Muscle layer of duodenum (tissue), 2 donors: Measurements from ENCODE around the gene DHX15.

ENCODE experiments used
- H3K27ac ChIP-seq: one replicate; pipeline ENCODE4 v1.7.0; 2013; ENCODE audit warnings: mild to moderate bottlenecking, low read length
- H3K27me3 ChIP-seq: one replicate; pipeline ENCODE4 v1.7.0; 2013; ENCODE audit warnings: low read depth, mild to moderate bottlenecking, control low read depth, low read length
- H3K36me3 ChIP-seq, 2 donors: one replicate each; pipeline ENCODE4 v1.7.0; 2013; ENCODE audit warnings: low read length in 2 of 2, control low read depth in 1 of 2, mild to moderate bottlenecking in 1 of 2; ENCODE audit not compliant: insufficient read depth in 2 of 2, control insufficient read depth in 1 of 2
- H3K4me1 ChIP-seq, 2 donors: one replicate each; pipeline ENCODE4 v1.7.0; 2013; ENCODE audit warnings: low read length in 2 of 2, mild to moderate bottlenecking in 2 of 2, control low read depth in 1 of 2, moderate library complexity in 1 of 2; ENCODE audit not compliant: insufficient read depth in 2 of 2, control insufficient read depth in 1 of 2
- H3K4me3 ChIP-seq, 2 donors: one replicate each; pipeline ENCODE4 v1.7.0; 2013; ENCODE audit warnings: low read length in 2 of 2, low read depth in 1 of 2, mild to moderate bottlenecking in 1 of 2
- H3K9me3 ChIP-seq, 2 donors: one replicate each; pipeline ENCODE4 v1.7.0; 2013; ENCODE audit warnings: low read length in 2 of 2, control low read depth in 1 of 2, mild to moderate bottlenecking in 1 of 2; ENCODE audit not compliant: control insufficient read depth in 1 of 2
- donor health status: healthy.

Gene DHX15

GRCh38 chr4:24584211-24584850 lies at the start of gene DHX15:
DHX15 (minus strand) TSS chr4:24584554; CDS start chr4:24584393, 161 bp downstream.
- no peaks in the 10 kb centered on the region for H3K27me3 ChIP-seq
- peaks cover 0 to 6% of the 10 kb centered on the region in 2 donors for H3K36me3 ChIP-seq
- no peaks in the 10 kb centered on the region for H3K9me3 ChIP-seq
- peaks cover 0 to 29% of the 10 kb centered on the region in 2 donors for H3K4me1 ChIP-seq
- peak within 1 kb of the TSS; percentile 85 to 88 for H3K4me3 ChIP-seq
- H3K27ac ChIP-seq = peak within 1 kb of the TSS; percentile 96

DNA sequence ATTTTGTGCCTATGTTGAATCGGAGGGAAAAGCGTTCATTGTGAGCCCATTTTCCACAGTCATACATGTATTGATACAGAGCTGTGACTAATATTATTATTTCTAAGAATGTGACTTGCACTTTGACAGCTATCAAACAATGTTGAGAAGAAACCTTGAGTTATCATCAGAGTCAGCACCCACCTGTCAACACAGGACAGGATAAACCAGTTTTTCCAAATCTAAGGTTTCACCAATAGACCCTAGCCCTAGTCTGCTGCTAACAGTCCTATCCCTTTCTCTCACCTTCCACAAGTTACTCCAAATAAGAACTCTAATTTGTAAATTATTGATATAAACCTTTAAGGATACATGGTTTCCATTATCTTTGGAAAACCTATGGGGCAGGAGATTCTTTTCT lies 47.7 kb upstream of the DHX15 start:
- H3K36me3 ChIP-seq = no peaks in the 10 kb centered on the region
- H3K9me3 ChIP-seq = no peaks in the 10 kb centered on the region
- no peaks in the 10 kb centered on the region for H3K27me3 ChIP-seq
- no peak overlapping the region for H3K27ac ChIP-seq
- no peaks in the 10 kb centered on the region for H3K4me1 ChIP-seq
- no peak overlapping the region for H3K4me3 ChIP-seq

- Histone ChIP-seq H3K9me3 (no peaks in the 10 kb centered on the region), H3K27ac (no peak overlapping the region), H3K4me1 (no peaks in the 10 kb centered on the region), H3K27me3 (no peaks in the 10 kb centered on the region), H3K4me3 (no peak overlapping the region), H3K36me3 (no peaks in the 10 kb centered on the region)
Measured at GRCh38 chr4:24630937-24631336, 46.6 kb upstream of the DHX15 start.

- Histone ChIP-seq H3K4me3 (no peak overlapping the region), H3K4me1 (no peaks in the 10 kb centered on the region), H3K27ac (no peak overlapping the region), H3K9me3 (peaks cover 0 to 6% of the 10 kb centered on the region in 2 donors), H3K36me3 (no peaks in the 10 kb centered on the region), H3K27me3 (no peaks in the 10 kb centered on the region)
Measured at GRCh38 chr4:24625091-24625490, 40.7 kb upstream of the DHX15 start.

GRCh38 chr4:24624381-24624780 lies 40.0 kb upstream of the DHX15 start:
- Histone ChIP-seq H3K27ac (no peak overlapping the region), H3K4me3 (no peak overlapping the region), H3K9me3 (peaks cover 0 to 6% of the 10 kb centered on the region in 2 donors), H3K27me3 (no peaks in the 10 kb centered on the region), H3K36me3 (no peaks in the 10 kb centered on the region), H3K4me1 (no peaks in the 10 kb centered on the region)

- peaks cover 0 to 6% of the 10 kb centered on the region in 2 donors for H3K9me3 ChIP-seq
- no peaks in the 10 kb centered on the region for H3K27me3 ChIP-seq
- H3K36me3 ChIP-seq = no peaks in the 10 kb centered on the region
- no peak overlapping the region for H3K27ac ChIP-seq
- no peak overlapping the region for H3K4me3 ChIP-seq
- H3K4me1 ChIP-seq = no peaks in the 10 kb centered on the region
Measured at GRCh38 chr4:24622146-24622834, 37.9 kb upstream of the DHX15 start.

DNA sequence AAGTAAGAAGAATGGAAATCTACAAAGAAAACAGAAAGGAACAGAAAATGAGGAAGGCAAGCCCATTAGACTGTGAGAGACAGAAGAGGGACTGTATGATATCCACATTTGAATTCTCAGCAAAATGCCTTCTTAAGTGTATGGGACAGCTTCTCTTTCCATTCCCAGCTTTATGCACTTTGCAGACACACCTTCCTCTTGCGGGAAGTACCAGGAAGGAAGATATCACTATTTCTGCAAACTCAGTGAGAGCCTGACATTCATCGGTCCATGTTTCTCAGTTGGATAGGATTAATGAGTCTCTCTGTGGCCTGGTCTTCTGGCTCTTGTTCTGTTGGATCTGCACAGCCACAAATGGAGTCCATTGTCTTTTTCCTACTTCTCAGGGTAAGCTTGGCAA lies 31.6 kb upstream of the DHX15 start:
- no peak overlapping the region for H3K4me3 ChIP-seq
- H3K4me1 ChIP-seq = no peaks in the 10 kb centered on the region
- no peaks in the 10 kb centered on the region for H3K36me3 ChIP-seq
- H3K27me3 ChIP-seq = no peaks in the 10 kb centered on the region
- peaks cover 0 to 2% of the 10 kb centered on the region in 2 donors for H3K9me3 ChIP-seq
- H3K27ac ChIP-seq = no peak overlapping the region

DNA sequence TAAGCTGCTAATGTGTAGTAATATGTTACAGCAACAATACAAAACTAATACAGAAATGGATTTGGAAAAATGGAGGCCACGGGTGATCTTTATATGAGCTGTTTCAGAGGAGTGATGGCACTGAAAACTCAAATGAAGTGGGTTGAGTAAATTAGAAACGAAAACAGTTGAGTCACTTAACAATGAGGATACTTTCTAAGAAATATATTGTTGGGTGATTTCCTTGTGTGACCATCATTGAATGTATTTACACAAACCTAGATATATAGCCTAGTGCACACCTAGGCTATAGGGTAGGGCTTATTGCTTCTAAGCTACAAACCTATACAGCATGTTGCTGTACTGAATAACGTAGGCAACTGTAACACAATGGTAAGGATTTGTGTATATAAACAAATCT lies 30.5 kb upstream of the DHX15 start:
- Histone ChIP-seq H3K27me3 (no peaks in the 10 kb centered on the region), H3K36me3 (no peaks in the 10 kb centered on the region), H3K4me3 (no peak overlapping the region), H3K27ac (no peak overlapping the region), H3K9me3 (no peaks in the 10 kb centered on the region), H3K4me1 (no peaks in the 10 kb centered on the region)

- no peak overlapping the region for H3K27ac ChIP-seq
- no peaks in the 10 kb centered on the region for H3K27me3 ChIP-seq
- no peak overlapping the region for H3K4me3 ChIP-seq
- H3K4me1 ChIP-seq = no peaks in the 10 kb centered on the region
- H3K36me3 ChIP-seq = no peaks in the 10 kb centered on the region
- H3K9me3 ChIP-seq = no peaks in the 10 kb centered on the region
Measured at GRCh38 chr4:24613502-24613901, 29.1 kb upstream of the DHX15 start.

DNA sequence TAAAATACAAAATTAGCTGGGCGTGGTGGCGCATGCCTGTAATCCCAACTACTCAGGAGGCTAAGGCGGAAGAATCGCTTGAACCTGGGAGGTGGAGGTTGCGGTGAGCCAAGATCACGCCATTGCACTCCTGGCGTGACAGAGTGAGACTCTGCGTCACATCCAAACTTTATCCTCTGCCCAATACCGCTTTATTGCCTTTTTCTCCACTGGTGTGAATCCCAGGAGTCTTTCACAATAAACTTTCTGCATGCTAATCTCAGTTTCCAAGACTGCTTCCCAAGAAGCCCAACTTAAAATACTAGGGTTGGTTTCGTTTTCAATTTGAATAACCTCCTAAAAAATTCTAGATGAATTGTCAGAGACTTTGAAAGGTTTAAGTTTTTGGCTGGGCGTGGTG lies 27.2 kb upstream of the DHX15 start:
- Histone ChIP-seq H3K27ac (no peak overlapping the region), H3K4me1 (no peaks in the 10 kb centered on the region)

DNA sequence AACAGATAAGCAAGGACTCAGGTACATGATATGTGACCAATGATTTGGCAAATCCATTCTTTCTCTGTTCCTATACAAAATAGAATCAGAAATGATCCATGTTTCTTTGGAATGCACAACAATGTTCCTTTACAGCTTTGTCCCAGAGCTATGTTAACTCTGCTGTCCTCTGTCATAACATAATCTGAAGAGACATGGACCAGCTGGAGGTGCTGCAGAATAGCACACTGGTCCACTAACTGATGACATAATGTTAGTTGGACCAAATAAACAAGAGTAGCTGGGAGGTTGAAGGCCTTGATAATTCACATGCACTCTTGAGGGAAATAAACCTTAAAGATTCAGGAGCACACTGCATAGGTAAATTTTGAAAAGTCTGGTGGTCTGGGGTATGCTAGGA lies 23.0 kb upstream of the DHX15 start:
- Histone ChIP-seq H3K27me3 (no peaks in the 10 kb centered on the region), H3K9me3 (no peaks in the 10 kb centered on the region), H3K4me1 (no peaks in the 10 kb centered on the region), H3K36me3 (no peaks in the 10 kb centered on the region), H3K4me3 (no peak overlapping the region), H3K27ac (no peak overlapping the region)

More for the DNA sequence above, 27.2 kb upstream of the DHX15 start:
- Histone ChIP-seq H3K27me3 (no peaks in the 10 kb centered on the region), H3K36me3 (no peaks in the 10 kb centered on the region), H3K4me3 (no peak overlapping the region), H3K9me3 (no peaks in the 10 kb centered on the region)

DNA sequence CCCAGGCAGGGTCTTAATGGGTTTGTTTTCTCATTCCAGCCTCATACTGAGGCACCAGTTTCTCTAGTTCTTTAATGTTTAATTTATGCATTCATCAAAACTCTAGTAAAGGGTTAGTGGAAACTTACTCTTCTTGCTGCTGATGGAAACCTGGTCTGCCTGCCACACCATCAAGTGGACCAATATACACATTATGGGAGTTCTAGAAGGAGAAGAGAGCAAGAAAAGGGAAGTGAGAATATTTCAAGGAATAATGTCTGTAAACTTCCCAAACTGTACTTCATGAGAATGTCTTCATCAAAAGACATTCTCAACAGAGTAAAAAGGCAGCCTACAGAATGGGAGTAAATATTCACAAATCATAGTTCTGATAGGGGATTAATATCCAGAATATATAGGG lies 20.9 kb upstream of the DHX15 start:
- Histone ChIP-seq H3K27me3 (no peaks in the 10 kb centered on the region), H3K27ac (no peak overlapping the region), H3K4me3 (no peak overlapping the region), H3K36me3 (no peaks in the 10 kb centered on the region), H3K4me1 (no peaks in the 10 kb centered on the region), H3K9me3 (no peaks in the 10 kb centered on the region)
